KMS-11 (cell line): ENCODE results near the gene DTNBP1.

ENCODE experiments used
- H2AFZ ChIP-seq: fragments of 200-600 bp; sonication (generic); 2 replicates; pipeline ENCODE4 v1.6.1; 2016; ENCODE audit warnings: antibody characterized with exemption, mixed run types, low read depth
- H3K27ac ChIP-seq: fragments of 200-600 bp; sonication (generic); 2 replicates; pipeline ENCODE4 v1.6.1; 2016; ENCODE audit warnings: mild to moderate bottlenecking, mixed run types
- H3K27me3 ChIP-seq: fragments of 200-600 bp; sonication (generic); 2 replicates; pipeline ENCODE4 v1.6.1; 2017; ENCODE audit warnings: mild to moderate bottlenecking, low read depth, mixed run types, moderate library complexity; ENCODE audit not compliant: insufficient read depth
- H3K36me3 ChIP-seq: fragments of 200-600 bp; sonication (generic); 2 replicates; pipeline ENCODE4 v1.6.1; 2017; ENCODE audit warnings: mild to moderate bottlenecking, mixed run types; ENCODE audit not compliant: insufficient read depth
- H3K4me1 ChIP-seq: fragments of 200-600 bp; sonication (generic); 2 replicates; pipeline ENCODE4 v1.6.1; 2016; ENCODE audit warnings: mild to moderate bottlenecking, low read depth, mixed run types; ENCODE audit not compliant: poor library complexity, severe bottlenecking
- H3K4me2 ChIP-seq: fragments of 200-600 bp; sonication (generic); 2 replicates; pipeline ENCODE4 v1.7.0; 2016; ENCODE audit warnings: mild to moderate bottlenecking, mixed run types
- H3K4me3 ChIP-seq: fragments of 200-600 bp; sonication (generic); IDR thresholded peaks from 2 replicates; pipeline ENCODE4 v1.6.1; 2017; ENCODE audit warnings: low read depth, low read length, mixed read lengths; ENCODE audit not compliant: insufficient read depth
- H3K79me2 ChIP-seq: fragments of 200-600 bp; sonication (generic); 2 replicates; pipeline ENCODE4 v1.6.1; 2016; ENCODE audit warnings: low read depth, mixed run types; ENCODE audit not compliant: insufficient read depth
- H3K9ac ChIP-seq: fragments of 200-600 bp; sonication (generic); 2 replicates; pipeline ENCODE4 v1.6.1; 2016; ENCODE audit warnings: mild to moderate bottlenecking, mixed run types
- H4K20me1 ChIP-seq: fragments of 200-600 bp; sonication (generic); 2 replicates; pipeline ENCODE4 v1.6.1; 2016; ENCODE audit warnings: mild to moderate bottlenecking, mixed run types; ENCODE audit not compliant: insufficient read depth
- CTCF ChIP-seq: fragments of 200-600 bp; sonication (generic); conservative IDR thresholded peaks from 2 replicates; pipeline ENCODE4 v1.6.1; 2017; ENCODE audit warnings: low read depth, mild to moderate bottlenecking, antibody characterized with exemption, low read length, moderate library complexity, mixed read lengths

DTNBP1 gene

DNA sequence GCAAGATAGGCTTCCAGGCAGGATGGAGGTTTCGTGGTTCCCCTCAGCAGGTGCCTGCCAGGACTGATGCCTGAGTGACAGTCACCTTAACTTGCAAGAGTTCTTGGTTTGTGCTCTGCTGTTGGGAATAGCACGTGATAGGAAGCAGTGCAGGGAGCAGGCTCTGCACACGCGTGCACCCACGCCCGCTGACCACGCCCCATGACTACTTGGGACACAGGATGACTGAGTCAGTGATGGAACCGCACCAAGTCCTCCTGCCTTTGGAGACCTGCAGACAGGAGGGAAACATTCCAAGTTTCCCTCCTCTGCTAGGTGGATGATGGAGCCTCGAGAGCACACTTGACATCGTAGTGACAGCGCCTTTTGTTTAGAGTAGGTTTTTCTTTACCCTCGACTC is 164.2 kb downstream of the DTNBP1 start:
- H3K79me2 ChIP-seq, result no peaks in the 10 kb centered on the region
- no peak overlapping the region for H2AFZ ChIP-seq
- no peak for TF ChIP-seq CTCF
- H3K4me3 ChIP-seq, result no peak overlapping the region
- H3K4me1 ChIP-seq, result no peaks in the 10 kb centered on the region
- H3K27ac ChIP-seq, result no peak overlapping the region
- H3K27me3 ChIP-seq, result no peaks in the 10 kb centered on the region
- H3K4me2 ChIP-seq, result no peak overlapping the region
- H3K36me3 ChIP-seq, result no peaks in the 10 kb centered on the region
- H3K9ac ChIP-seq, result no peak overlapping the region
- H4K20me1 ChIP-seq, result no peaks in the 10 kb centered on the region

- H3K4me1 ChIP-seq, result peaks cover 2% of the 10 kb centered on the region
- H3K79me2 ChIP-seq, result no peaks in the 10 kb centered on the region
- H3K36me3 ChIP-seq, result no peaks in the 10 kb centered on the region
- no peak overlapping the region for H3K27ac ChIP-seq
- TF ChIP-seq CTCF, result no peak
- H3K9ac ChIP-seq, result no peak overlapping the region
- H2AFZ ChIP-seq, result no peak overlapping the region
- H3K4me2 ChIP-seq, result no peak overlapping the region
- no peaks in the 10 kb centered on the region for H4K20me1 ChIP-seq
- no peaks in the 10 kb centered on the region for H3K27me3 ChIP-seq
- no peak overlapping the region for H3K4me3 ChIP-seq
These were observed 166.3 kb downstream of the DTNBP1 start for GRCh38 chr6:15496345-15497131.

- Histone ChIP-seq H3K36me3 (no peaks in the 10 kb centered on the region), H3K4me3 (no peak overlapping the region), H2AFZ (no peak overlapping the region), H3K4me1 (peaks cover 7% of the 10 kb centered on the region), H3K27ac (no peak overlapping the region), H3K9ac (no peak overlapping the region), H3K79me2 (no peaks in the 10 kb centered on the region), H4K20me1 (no peaks in the 10 kb centered on the region), H3K4me2 (no peak overlapping the region), H3K27me3 (no peaks in the 10 kb centered on the region)
- TF ChIP-seq CTCF, result no peak
These were observed 167.4 kb downstream of the DTNBP1 start for GRCh38 chr6:15495375-15495901.

- no peak overlapping the region for H3K4me2 ChIP-seq
- H3K9ac ChIP-seq, result no peak overlapping the region
- H3K36me3 ChIP-seq, result no peaks in the 10 kb centered on the region
- H2AFZ ChIP-seq, result no peak overlapping the region
- no peaks in the 10 kb centered on the region for H3K79me2 ChIP-seq
- no peak overlapping the region for H3K27ac ChIP-seq
- no peak for TF ChIP-seq CTCF
- no peak overlapping the region for H3K4me3 ChIP-seq
- H3K27me3 ChIP-seq, result no peaks in the 10 kb centered on the region
- H4K20me1 ChIP-seq, result no peaks in the 10 kb centered on the region
- H3K4me1 ChIP-seq, result peaks cover 7% of the 10 kb centered on the region
These were observed 169.2 kb downstream of the DTNBP1 start for GRCh38 chr6:15493437-15494168.
